Esophagus squamous epithelium (tissue), 5 donors: ENCODE results near the gene PHF3. TPM values are rescaled to one million over a fixed set of nuclear protein-coding genes. Genes with fewer than 3 reads are reported as not detected.

Source experiments
- DNase-seq: peaks from one replicate; lab custom pipeline; 2025; lab: John Stamatoyannopoulos, UW
- H3K27ac ChIP-seq, 4 donors: fragments of 200-600 bp; sonication (generic); one replicate each; pipeline ENCODE4 v1.5.1; 2016 to 2019; ENCODE audit warnings: mild to moderate bottlenecking in 1 of 4
- H3K27me3 ChIP-seq, 4 donors: fragments of 200-600 bp; sonication (generic); 1 replicate in 3 of 4; 2 replicates in 1 of 4; pipeline versions ENCODE4 v1.5.1 to v1.6.0; 2017 to 2021; ENCODE audit warnings: antibody characterized with exemption in 1 of 4
- H3K36me3 ChIP-seq, 3 donors: fragments of 200-600 bp; sonication (generic); one replicate each; pipeline ENCODE4 v1.5.1; 2016 to 2019
- H3K4me1 ChIP-seq, 3 donors: fragments of 200-600 bp; sonication (generic); one replicate each; pipeline ENCODE4 v1.5.1; 2017 to 2019
- H3K4me3 ChIP-seq, 4 donors: fragments of 200-600 bp; sonication (generic); 1 replicate in 3 of 4; 2 replicates in 1 of 4; pipeline ENCODE4 v1.5.1; 2016 to 2019; ENCODE audit warnings: mild to moderate bottlenecking in 2 of 4, moderate library complexity in 1 of 4
- H3K9me3 ChIP-seq, 3 donors: fragments of 200-600 bp; sonication (generic); one replicate each; pipeline ENCODE4 v1.5.1; 2016 to 2019
- POLR2A ChIP-seq, 4 donors: fragments of 450-650 bp; IDR thresholded peaks; one replicate each; pipeline ENCODE4 v1.6.1; 2017; ENCODE audit warnings: antibody characterized with exemption in 4 of 4, mild to moderate bottlenecking in 4 of 4, moderate library complexity in 3 of 4
- WGBS, 2 donors: methylation state at CpG; one replicate each; pipeline ENCODE4 v1.1.5; 2018; 5-methylcytosine and 5-hydroxymethylcytosine counted together
- intact Hi-C: fragments of 100-400 bp; cut with DNase I; formaldehyde crosslinking; loops from one replicate; pipeline ENCODE4 v1.15.0; 2022
- total RNA-seq, 4 donors: library from RNA; depleted of rRNA; stranded (reverse); fragments of >200 nt; gene quantifications; one replicate each; pipeline ENCODE4 v1.1.0, GENCODE V29; 2016
- TF ChIP-seq, protein P1 (sequence below), 6 experiments: fragments of 450-650 bp in 4 of 6; fragments of 200-600 bp in 2 of 6; sonication (generic) in 2 of 6; IDR thresholded peaks; one replicate each; pipeline ENCODE4 v1.5.1; 2016 to 2019; ENCODE audit warnings: antibody characterized with exemption in 6 of 6, mild to moderate bottlenecking in 4 of 6, moderate library complexity in 4 of 6
- donor health status: DM: yes; HTN: yes; CAD: no.

Gene PHF3
- total RNA-seq, 4 donors from 2014 or later, result 17.6 to 53.2 (median 26.7) TPM

DNA sequence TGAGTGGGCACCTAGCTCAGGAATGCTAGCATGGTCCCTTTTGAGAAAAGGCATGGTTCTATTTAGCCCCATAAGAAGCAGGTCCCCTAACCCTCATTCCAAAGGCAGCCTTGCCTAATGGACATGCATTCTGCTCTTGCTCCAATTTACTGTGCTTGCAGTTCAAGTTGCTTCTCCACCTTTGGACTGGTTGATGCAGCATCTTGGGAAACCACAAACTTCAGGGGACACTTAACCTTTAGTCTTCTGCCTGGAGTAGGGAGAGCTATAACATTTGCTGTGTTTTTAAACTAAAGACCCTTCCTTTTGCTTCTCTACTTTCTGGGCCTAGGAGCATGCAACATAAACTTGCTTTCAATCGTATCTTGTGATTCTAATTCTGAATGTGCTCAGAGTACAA is 5.1 kb upstream of the PHF3 start:
- Histone ChIP-seq H3K27me3 (no peaks in the 10 kb centered on the region), H3K36me3 (no peaks in the 10 kb centered on the region), H3K4me1 (peaks cover 0 to 10% (median 5%) of the 10 kb centered on the region in 3 donors), H3K4me3 (no peak overlapping the region), H3K27ac (no peak overlapping the region), H3K9me3 (no peaks in the 10 kb centered on the region)
- no peak for TF ChIP-seq POLR2A (IDR thresholded peaks at IDR 0.05)
- TF ChIP-seq, protein P1, sequence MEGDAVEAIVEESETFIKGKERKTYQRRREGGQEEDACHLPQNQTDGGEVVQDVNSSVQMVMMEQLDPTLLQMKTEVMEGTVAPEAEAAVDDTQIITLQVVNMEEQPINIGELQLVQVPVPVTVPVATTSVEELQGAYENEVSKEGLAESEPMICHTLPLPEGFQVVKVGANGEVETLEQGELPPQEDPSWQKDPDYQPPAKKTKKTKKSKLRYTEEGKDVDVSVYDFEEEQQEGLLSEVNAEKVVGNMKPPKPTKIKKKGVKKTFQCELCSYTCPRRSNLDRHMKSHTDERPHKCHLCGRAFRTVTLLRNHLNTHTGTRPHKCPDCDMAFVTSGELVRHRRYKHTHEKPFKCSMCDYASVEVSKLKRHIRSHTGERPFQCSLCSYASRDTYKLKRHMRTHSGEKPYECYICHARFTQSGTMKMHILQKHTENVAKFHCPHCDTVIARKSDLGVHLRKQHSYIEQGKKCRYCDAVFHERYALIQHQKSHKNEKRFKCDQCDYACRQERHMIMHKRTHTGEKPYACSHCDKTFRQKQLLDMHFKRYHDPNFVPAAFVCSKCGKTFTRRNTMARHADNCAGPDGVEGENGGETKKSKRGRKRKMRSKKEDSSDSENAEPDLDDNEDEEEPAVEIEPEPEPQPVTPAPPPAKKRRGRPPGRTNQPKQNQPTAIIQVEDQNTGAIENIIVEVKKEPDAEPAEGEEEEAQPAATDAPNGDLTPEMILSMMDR (IDR thresholded peaks at IDR 0.05), result no peak
- 88 to 100% methylated on average over 1 of the region's 1 CpG for WGBS, 2 donors
- intact Hi-C loops, result no loop called here
- no peak for DNase-seq

DNA sequence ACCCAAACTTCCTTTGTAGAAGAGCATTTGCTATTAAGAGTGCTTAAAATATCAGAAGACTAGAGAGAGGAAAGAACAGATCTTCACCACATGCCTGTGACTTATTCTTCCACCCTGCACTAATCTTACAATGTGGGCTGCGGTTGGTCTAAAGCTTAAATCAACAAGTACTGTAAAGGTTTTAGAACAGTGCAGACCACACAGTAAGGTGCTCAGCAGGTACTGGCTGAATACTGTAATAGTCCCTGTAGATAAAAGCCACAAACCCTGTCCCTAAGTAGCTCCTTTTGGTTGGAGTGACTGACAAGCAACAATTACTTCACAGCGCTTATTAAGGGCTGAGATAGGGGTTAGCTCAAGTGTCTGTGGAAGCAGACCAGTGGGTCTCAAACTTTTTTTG is 972 bp upstream of the PHF3 start:
- WGBS, 2 donors, result 31 to 50% methylated on average over 2 of the region's 2 CpGs

DNA sequence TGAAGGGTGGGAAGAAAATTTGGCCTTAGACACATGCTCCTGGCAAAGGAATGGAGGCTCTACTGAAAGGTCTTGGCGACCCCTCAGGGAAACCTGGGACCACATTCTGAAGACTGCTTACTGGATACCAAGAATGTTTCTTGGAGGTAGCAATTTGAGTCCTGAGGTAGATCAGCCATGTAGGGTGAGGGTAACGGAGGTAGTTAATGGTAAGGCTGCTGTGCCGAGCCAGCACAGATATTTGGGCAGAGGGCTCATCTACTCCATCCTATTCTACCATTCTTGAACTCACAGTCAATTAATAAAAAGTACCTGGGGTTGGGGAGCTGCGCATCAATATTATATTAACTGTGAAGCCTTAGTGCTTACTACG is 401 bp upstream of the PHF3 start:
- WGBS, 2 donors, result 0 to 3% methylated on average over 3 to 5 of the region's 5 CpGs
- Histone ChIP-seq H3K9me3 (no peaks in the 10 kb centered on the region), H3K4me1 (peaks cover 0 to 46% (median 29%) of the 10 kb centered on the region in 3 donors), H3K27me3 (no peaks in the 10 kb centered on the region), H3K27ac (peak overlapping the region; percentile 93 to 98 (median 95)), H3K36me3 (no peaks in the 10 kb centered on the region), H3K4me3 (peak overlapping the region; percentile 80 to 95 (median 90))
- intact Hi-C loops, result no loop called here
- TF ChIP-seq, protein P1 (IDR thresholded peaks at IDR 0.05), result no peak
- TF ChIP-seq POLR2A (IDR thresholded peaks at IDR 0.05), result no peak
- no peak for DNase-seq

More for the DNA sequence above, 972 bp upstream of the PHF3 start:
- H3K9me3 ChIP-seq, result no peaks in the 10 kb centered on the region
- intact Hi-C loops, result no loop called here
- TF ChIP-seq POLR2A (IDR thresholded peaks at IDR 0.05), result no peak
- TF ChIP-seq, protein P1 (IDR thresholded peaks at IDR 0.05), result no peak
- H3K4me3 ChIP-seq, result no peak overlapping the region
- no peaks in the 10 kb centered on the region for H3K27me3 ChIP-seq
- H3K36me3 ChIP-seq, result no peaks in the 10 kb centered on the region
- peaks cover 0 to 40% (median 25%) of the 10 kb centered on the region in 3 donors for H3K4me1 ChIP-seq
- no peak for DNase-seq
- no peak overlapping the region for H3K27ac ChIP-seq

DNA sequence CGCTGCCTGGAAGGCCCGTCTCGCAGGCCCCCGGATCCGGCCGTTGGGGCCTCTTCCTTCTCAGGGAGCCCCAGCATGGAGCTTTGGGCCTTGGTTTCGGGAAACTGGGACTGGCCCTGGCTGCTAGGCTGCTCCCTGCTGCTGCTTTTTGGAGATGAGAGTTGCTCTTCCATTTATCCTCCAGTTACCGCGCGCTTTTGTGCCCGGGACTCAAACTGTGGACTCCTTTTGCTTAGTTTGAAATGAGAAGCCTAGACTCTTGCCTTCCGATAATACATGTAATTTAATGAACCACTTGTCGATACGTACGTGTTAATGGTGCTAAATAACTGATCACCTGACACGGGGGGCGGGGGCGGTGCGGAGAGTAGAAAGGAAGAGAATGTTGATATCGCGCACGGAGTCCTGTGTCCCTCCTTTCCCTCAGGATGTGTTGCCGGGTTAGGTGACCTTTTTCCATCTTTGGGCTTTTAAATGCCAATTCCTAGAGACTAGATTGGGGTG is 968 bp downstream of the PHF3 start:
- H3K9me3 ChIP-seq, result no peaks in the 10 kb centered on the region
- no peaks in the 10 kb centered on the region for H3K36me3 ChIP-seq
- no peaks in the 10 kb centered on the region for H3K27me3 ChIP-seq
- WGBS, 2 donors, result 0% methylated on average over 12 to 17 of the region's 23 CpGs
- peaks cover 0 to 60% (median 32%) of the 10 kb centered on the region in 3 donors for H3K4me1 ChIP-seq
- H3K27ac ChIP-seq, result peak overlapping the region; percentile 93 to 98 (median 95)
- no peak for DNase-seq
- intact Hi-C loops, result no loop called here
- peak overlapping the region; percentile 80 to 95 (median 90) for H3K4me3 ChIP-seq
- no peak for TF ChIP-seq POLR2A (IDR thresholded peaks at IDR 0.05)
- TF ChIP-seq, protein P1 (IDR thresholded peaks at IDR 0.05), result no peak

DNA sequence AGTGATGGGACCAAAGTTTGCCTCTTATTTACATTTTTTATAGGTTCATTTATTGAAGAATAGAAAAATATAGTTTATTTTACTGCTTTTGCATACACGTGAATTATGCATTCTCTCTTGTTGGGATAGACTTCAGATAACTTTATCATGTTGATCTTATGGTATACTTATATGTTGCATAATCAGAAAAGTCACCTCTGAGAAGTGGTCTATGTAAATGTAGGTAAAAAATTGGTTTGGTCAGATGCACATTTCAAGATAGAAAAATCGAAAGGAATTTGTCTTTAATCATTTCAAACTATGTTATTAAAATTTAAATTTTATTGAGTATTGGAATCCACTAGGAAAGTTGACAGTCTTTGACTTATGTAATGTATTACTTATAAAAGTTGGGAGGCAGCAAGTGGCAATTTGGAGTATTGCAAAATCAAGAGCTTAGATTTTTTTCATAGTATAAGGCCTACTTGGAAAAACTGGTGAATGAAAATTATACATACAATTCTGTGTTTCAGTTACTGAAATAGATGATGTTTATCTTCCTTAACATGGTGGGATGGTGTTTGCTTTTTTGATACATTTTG is 2.4 kb downstream of the PHF3 start:
- Histone ChIP-seq H3K27me3 (no peaks in the 10 kb centered on the region), H3K9me3 (no peaks in the 10 kb centered on the region), H3K4me1 (peaks cover 0 to 73% (median 32%) of the 10 kb centered on the region in 3 donors), H3K36me3 (peaks cover 0 to 9% (median 0%) of the 10 kb centered on the region in 3 donors), H3K4me3 (peak overlapping the region in 2 of 4 donors; percentile 80 to 95), H3K27ac (no peak overlapping the region)
- DNase-seq, result no peak
- TF ChIP-seq, protein P1 (IDR thresholded peaks at IDR 0.05), result no peak
- TF ChIP-seq POLR2A (IDR thresholded peaks at IDR 0.05), result no peak
- intact Hi-C loops, result no loop called here
- 28 to 36% methylated on average over 2 of the region's 2 CpGs for WGBS, 2 donors
